ENCODE results near the gene UGCG. TPM values are rescaled to one million over a fixed set of nuclear protein-coding genes. Genes with fewer than 3 reads are reported as not detected.
"Not testable (repeated sequence)": the region's sequence is repeated elsewhere in the genome, so short reads cannot be mapped to it uniquely, and the experiment has no call there.

UGCG gene
- total and polyA plus RNA-seq, 10 of the 15 experiments (the other 5 are each of a cell fraction or from before 2014, with no cell fraction given) = 21.7 to 96.6 (median 48.9) TPM

- TF ChIP-seq POLR2AphosphoS2 (IDR thresholded peaks at IDR 0.05; ENCODE audit: low read depth, low read length) (no peak), MEF2B (IDR thresholded peaks at IDR 0.05; ENCODE audit: partially characterized antibody, poor library complexity, severe bottlenecking) (no peak), USF1 (IDR thresholded peaks at IDR 0.05; ENCODE audit: borderline replicate concordance, extremely low read length, insufficient read depth, low read depth, low read length) (no peak)
Measured at GRCh38 chr9:111874500-111874899, 22.1 kb upstream of the UGCG start (continued).

GRCh38 chr9:111875291-111875690, 21.3 kb upstream of the UGCG start:
- DNase-seq (ENCODE audit: low read depth, low spot score); H3K36me3 ChIP-seq (ENCODE audit: control insufficient read depth in 2 of 2, insufficient read depth in 2 of 2, low read length in 1 of 2); BruUV-seq (replicated peaks); H2AFZ ChIP-seq (ENCODE audit: control insufficient read depth, low read depth, low read length); FAIRE-seq; H3K79me2 ChIP-seq (ENCODE audit: control insufficient read depth, insufficient read depth, low read length); H3K9me3 ChIP-seq (replicated peaks; ENCODE audit: control insufficient read depth, insufficient read depth, low read length); H3K27me3 ChIP-seq (replicated peaks in 1 of 2; ENCODE audit: control insufficient read depth in 2 of 2, insufficient read depth in 2 of 2, low read length in 1 of 2); POLR2A ChIA-PET; in situ Hi-C loops (cut with MboI); H4K20me1 ChIP-seq (ENCODE audit: control insufficient read depth, insufficient read depth); intact Hi-C loops (cut with micrococcal nuclease; ENCODE audit: unreplicated experiment); H3K9ac ChIP-seq (ENCODE audit: control insufficient read depth, insufficient read depth, low read length); H3K27ac ChIP-seq (ENCODE audit: control insufficient read depth, insufficient read depth); CTCF ChIA-PET; H3K4me2 ChIP-seq (ENCODE audit: control insufficient read depth, insufficient read depth); RAD21 ChIA-PET (ENCODE audit: unreplicated experiment); H3K4me1 ChIP-seq (ENCODE audit: control insufficient read depth, insufficient read depth, low read length); H3K4me3 ChIP-seq; SMC1A ChIA-PET (ENCODE audit: uncharacterized antibody, unreplicated experiment); ATAC-seq: not testable (repeated sequence)
- 48% methylated on average over 1 of the region's 1 CpG for WGBS (ENCODE audit: insufficient coverage, insufficient replicate concordance, low lambda C conversion rate, missing lambda C conversion rate)

- H3K4me1 ChIP-seq (ENCODE audit: control insufficient read depth, insufficient read depth, low read length); H3K27ac ChIP-seq (ENCODE audit: control insufficient read depth, insufficient read depth); H3K36me3 ChIP-seq (ENCODE audit: control insufficient read depth in 2 of 2, insufficient read depth in 2 of 2, low read length in 1 of 2); POLR2A ChIA-PET; H2AFZ ChIP-seq (ENCODE audit: control insufficient read depth, low read depth, low read length); CTCF ChIA-PET; H4K20me1 ChIP-seq (ENCODE audit: control insufficient read depth, insufficient read depth); H3K9me3 ChIP-seq (replicated peaks; ENCODE audit: control insufficient read depth, insufficient read depth, low read length); intact Hi-C loops (cut with micrococcal nuclease; ENCODE audit: unreplicated experiment); FAIRE-seq; H3K4me3 ChIP-seq; H3K27me3 ChIP-seq (replicated peaks in 1 of 2; ENCODE audit: control insufficient read depth in 2 of 2, insufficient read depth in 2 of 2, low read length in 1 of 2); DNase-seq (ENCODE audit: low read depth, low spot score); H3K79me2 ChIP-seq (ENCODE audit: control insufficient read depth, insufficient read depth, low read length); ATAC-seq; H3K4me2 ChIP-seq (ENCODE audit: control insufficient read depth, insufficient read depth); SMC1A ChIA-PET (ENCODE audit: uncharacterized antibody, unreplicated experiment); in situ Hi-C loops (cut with MboI); RAD21 ChIA-PET (ENCODE audit: unreplicated experiment); BruUV-seq (replicated peaks); H3K9ac ChIP-seq (ENCODE audit: control insufficient read depth, insufficient read depth, low read length): not testable (repeated sequence)
- 100% methylated on average over 3 of the region's 3 CpGs for WGBS (ENCODE audit: insufficient coverage, insufficient replicate concordance, low lambda C conversion rate, missing lambda C conversion rate)
Measured at GRCh38 chr9:111875691-111876090, 20.9 kb upstream of the UGCG start.

Data from GM12878 (cell line).